GM23338 (cell line): ENCODE results near the gene SPIRE2. TPM values are rescaled to one million over a fixed set of nuclear protein-coding genes. Genes with fewer than 3 reads are reported as not detected.

Experiments used
- ATAC-seq: fragments of 200-7000 bp; cut with Tn5 transposase; 3 replicates; pipeline ENCODE4 v1.9.1; 2020
- DNase-seq: peaks from one replicate; pipeline ENCODE4 v3.0.0-alpha.2; 2015; ENCODE audit warnings: low spot score
- H2AFZ ChIP-seq: fragments of 200-600 bp; sonication (generic); 2 replicates; pipeline ENCODE4 v1.8.0; 2016; ENCODE audit warnings: antibody characterized with exemption, mild to moderate bottlenecking, moderate library complexity
- H3F3A ChIP-seq: fragments of 200-600 bp; sonication (generic); replicated peaks from 2 replicates; pipeline ENCODE4 v1.8.0; 2017; ENCODE audit warnings: antibody characterized with exemption, mixed run types, low read depth
- H3K27ac ChIP-seq: fragments of 200-600 bp; sonication (generic); 2 replicates; pipeline ENCODE4 v1.6.1; 2016; ENCODE audit warnings: low read depth
- H3K27me3 ChIP-seq: fragments of 200-600 bp; sonication (generic); 2 replicates; pipeline ENCODE4 v1.8.0; 2016; ENCODE audit warnings: mild to moderate bottlenecking, mixed run types, moderate library complexity; ENCODE audit not compliant: insufficient read depth
- H3K36me3 ChIP-seq: fragments of 200-600 bp; sonication (generic); 2 replicates; pipeline ENCODE4 v1.8.0; 2016; ENCODE audit warnings: mild to moderate bottlenecking; ENCODE audit not compliant: insufficient read depth
- H3K4me1 ChIP-seq: fragments of 200-600 bp; sonication (generic); 2 replicates; pipeline ENCODE4 v1.8.0; 2016; ENCODE audit warnings: mild to moderate bottlenecking, moderate library complexity; ENCODE audit not compliant: insufficient read depth
- H3K4me2 ChIP-seq: fragments of 200-600 bp; sonication (generic); 2 replicates; pipeline ENCODE4 v1.7.1; 2017; ENCODE audit warnings: mixed run types
- H3K4me3 ChIP-seq: fragments of 200-600 bp; sonication (generic); 2 replicates; pipeline ENCODE4 v1.6.1; 2016; ENCODE audit warnings: mixed run types
- H3K79me2 ChIP-seq: fragments of 200-600 bp; sonication (generic); replicated peaks from 2 replicates; pipeline ENCODE4 v1.8.0; 2017; ENCODE audit warnings: mild to moderate bottlenecking; ENCODE audit not compliant: insufficient read depth
- H3K9me2 ChIP-seq: fragments of 200-600 bp; sonication (generic); 2 replicates; pipeline ENCODE4 v1.8.0; 2017; ENCODE audit not compliant: insufficient read depth
- H4K20me1 ChIP-seq: fragments of 200-600 bp; sonication (generic); replicated peaks from 2 replicates; pipeline ENCODE4 v1.8.0; 2017; ENCODE audit warnings: mild to moderate bottlenecking; ENCODE audit not compliant: insufficient read depth
- H3K27ac Mint-ChIP-seq: 2 replicates; pipeline ENCODE4 v1.8.0; 2020; ENCODE audit warnings: inconsistent platforms, mild to moderate bottlenecking, moderate library complexity, mixed read lengths
- H3K27me3 Mint-ChIP-seq: 3 replicates; pipeline ENCODE4 v1.8.0; 2022; ENCODE audit warnings: low read depth, mild to moderate bottlenecking, moderate library complexity, mixed read lengths, inconsistent platforms; ENCODE audit not compliant: insufficient read depth, poor library complexity
- H3K36me3 Mint-ChIP-seq: 3 replicates; pipeline ENCODE4 v1.8.0; 2021; ENCODE audit warnings: low read depth, mild to moderate bottlenecking, inconsistent platforms, moderate library complexity, mixed read lengths
- H3K4me1 Mint-ChIP-seq: 3 replicates; pipeline ENCODE4 v1.8.0; 2020; ENCODE audit warnings: mild to moderate bottlenecking, inconsistent platforms, mixed read lengths
- H3K4me3 Mint-ChIP-seq: 3 replicates; pipeline ENCODE4 v1.8.0; 2021; ENCODE audit warnings: moderate library complexity, mild to moderate bottlenecking, inconsistent platforms, mixed read lengths
- H3K9me3 Mint-ChIP-seq: 3 replicates; pipeline ENCODE4 v1.8.0; 2020; ENCODE audit warnings: moderate library complexity, mild to moderate bottlenecking, inconsistent platforms, mixed read lengths
- JUNB ChIP-seq: IDR thresholded peaks from one replicate; pipeline ENCODE4 v1.6.1; 2016; ENCODE audit warnings: antibody characterized with exemption; ENCODE audit not compliant: unreplicated experiment
- REST ChIP-seq: IDR thresholded peaks from one replicate; pipeline ENCODE4 v1.6.1; 2018; ENCODE audit warnings: antibody characterized with exemption; ENCODE audit not compliant: unreplicated experiment
- ZNF114 ChIP-seq: fragments of 250-450 bp; sonication (Bioruptor Pico); IDR thresholded peaks from 2 replicates; pipeline ENCODE4 v1.5.0; 2020; ENCODE audit warnings: mild to moderate bottlenecking, moderate library complexity
- ZNF331 ChIP-seq: fragments of 250-450 bp; sonication (Bioruptor Pico); IDR thresholded peaks from 2 replicates; pipeline ENCODE4 v1.5.0; 2020; ENCODE audit warnings: low read depth, mild to moderate bottlenecking, moderate library complexity
- polyA plus RNA-seq: library from polyadenylated mRNA; unstranded; fragments of >200 nt; fragmentation: Nextera tagmentation; extraction: Ambion mirVana; gene quantifications from 2 replicates; pipeline ENCODE4 v1.2.1, GENCODE V29; 2016
- total RNA-seq: library from RNA; depleted of rRNA; stranded (reverse); fragments of >200 nt; shearing (Covaris generic); gene quantifications from 2 replicates; pipeline ENCODE4 v1.2.3, GENCODE V29; 2014
- TF ChIP-seq, protein P1 (sequence below), 2 experiments: fragments of 200-600 bp in 1 of 2; sonication (generic) in 1 of 2; conservative IDR thresholded peaks; 2 replicates each; pipeline versions ENCODE4 v1.5.1 to v1.6.1; 2016 to 2017; ENCODE audit warnings: antibody characterized with exemption in 2 of 2, low read depth in 2 of 2, mild to moderate bottlenecking in 2 of 2, moderate library complexity in 1 of 2

Gene SPIRE2
- total and polyA plus RNA-seq, 2 experiments from 2014 or later: 5.0 to 15.2 TPM

DNA sequence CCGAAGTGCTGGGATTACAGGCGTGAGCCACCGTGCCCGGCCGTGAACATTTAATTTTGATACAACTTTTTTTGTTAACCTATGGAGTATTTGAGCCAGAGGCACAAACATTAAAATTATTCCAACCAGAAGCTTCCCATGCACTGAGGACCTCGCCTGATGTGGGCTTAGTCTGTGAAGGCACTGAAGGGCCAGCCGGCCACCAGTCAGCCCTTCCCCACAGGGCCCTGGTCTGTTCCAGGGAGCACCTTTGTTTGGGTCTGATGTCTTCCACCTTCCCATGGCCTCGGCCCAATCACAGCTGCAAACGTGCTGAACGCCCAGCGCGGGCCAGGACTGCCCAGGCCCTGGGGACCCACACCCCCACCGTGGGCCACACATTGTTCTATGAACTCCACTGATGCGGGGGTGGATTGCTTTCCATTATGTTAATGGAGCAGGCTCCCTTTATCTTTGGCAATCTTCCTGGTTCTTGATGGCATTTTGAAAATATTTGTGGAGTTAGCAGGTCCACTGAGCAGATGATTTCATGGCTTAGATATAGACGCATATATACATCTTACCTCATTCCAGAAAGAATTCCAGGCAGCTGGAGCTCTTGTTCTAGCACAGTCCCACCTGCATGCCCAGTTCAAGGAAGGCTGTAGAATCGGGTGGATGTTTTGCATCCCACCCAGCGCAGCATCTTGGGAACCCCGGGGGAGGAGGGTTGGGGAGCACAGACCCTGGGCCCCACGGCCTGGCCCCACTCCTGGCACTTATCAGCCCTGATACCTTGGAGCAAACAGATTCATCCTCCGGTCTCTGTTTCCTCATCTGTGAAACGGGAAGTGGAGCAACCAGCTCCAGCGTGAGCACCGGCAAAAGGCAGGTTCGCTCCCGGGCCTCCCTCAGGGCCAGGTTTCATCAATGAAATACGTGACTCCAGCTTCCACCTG lies 14.5 kb downstream of the SPIRE2 start:
- ATAC-seq (peak; percentile 20; the same call in 1 of the 3 replicates), DNase-seq (no peak)
- no peaks in the 10 kb centered on the region for H3F3A ChIP-seq

GRCh38 chr16:89843409-89844350 lies 15.4 kb downstream of the SPIRE2 start:
- Histone ChIP-seq H2AFZ (no peak overlapping the region), H3K4me3 (no peak overlapping the region), H3K4me2 (no peak overlapping the region), H3K4me1 (no peaks in the 10 kb centered on the region), H3K79me2 (no peaks in the 10 kb centered on the region), H3F3A (no peaks in the 10 kb centered on the region), H3K9me2 (no peaks in the 10 kb centered on the region), H4K20me1 (no peaks in the 10 kb centered on the region), H3K27me3 (no peaks in the 10 kb centered on the region), H3K27ac (no peak overlapping the region), H3K36me3 (no peaks in the 10 kb centered on the region)
- peaks cover 4% of the 10 kb centered on the region; the same call in 1 of the 3 replicates for H3K36me3 Mint-ChIP-seq
- H3K27me3 Mint-ChIP-seq: peaks cover 5% of the 10 kb centered on the region
- H3K27ac Mint-ChIP-seq: no peak overlapping the region
- no peaks in the 10 kb centered on the region for H3K9me3 Mint-ChIP-seq
- H3K4me1 Mint-ChIP-seq: peaks cover 10% of the 10 kb centered on the region
- no peak for ATAC-seq
- no peak for DNase-seq
- H3K4me3 Mint-ChIP-seq: no peak overlapping the region
- TF ChIP-seq, protein P1, sequence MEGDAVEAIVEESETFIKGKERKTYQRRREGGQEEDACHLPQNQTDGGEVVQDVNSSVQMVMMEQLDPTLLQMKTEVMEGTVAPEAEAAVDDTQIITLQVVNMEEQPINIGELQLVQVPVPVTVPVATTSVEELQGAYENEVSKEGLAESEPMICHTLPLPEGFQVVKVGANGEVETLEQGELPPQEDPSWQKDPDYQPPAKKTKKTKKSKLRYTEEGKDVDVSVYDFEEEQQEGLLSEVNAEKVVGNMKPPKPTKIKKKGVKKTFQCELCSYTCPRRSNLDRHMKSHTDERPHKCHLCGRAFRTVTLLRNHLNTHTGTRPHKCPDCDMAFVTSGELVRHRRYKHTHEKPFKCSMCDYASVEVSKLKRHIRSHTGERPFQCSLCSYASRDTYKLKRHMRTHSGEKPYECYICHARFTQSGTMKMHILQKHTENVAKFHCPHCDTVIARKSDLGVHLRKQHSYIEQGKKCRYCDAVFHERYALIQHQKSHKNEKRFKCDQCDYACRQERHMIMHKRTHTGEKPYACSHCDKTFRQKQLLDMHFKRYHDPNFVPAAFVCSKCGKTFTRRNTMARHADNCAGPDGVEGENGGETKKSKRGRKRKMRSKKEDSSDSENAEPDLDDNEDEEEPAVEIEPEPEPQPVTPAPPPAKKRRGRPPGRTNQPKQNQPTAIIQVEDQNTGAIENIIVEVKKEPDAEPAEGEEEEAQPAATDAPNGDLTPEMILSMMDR (conservative IDR thresholded peaks at IDR 0.05; ENCODE audit: low read depth in 2 of 2): no peak

More for the DNA sequence above, 14.5 kb downstream of the SPIRE2 start:
- no peak overlapping the region for H2AFZ ChIP-seq
- Mint-ChIP-seq H3K4me3 (no peak overlapping the region), H3K4me1 (peaks cover 13% of the 10 kb centered on the region), H3K27ac (no peak overlapping the region), H3K27me3 (peaks cover 7% of the 10 kb centered on the region), H3K36me3 (peaks cover 4% of the 10 kb centered on the region; the same call in 1 of the 3 replicates), H3K9me3 (no peaks in the 10 kb centered on the region)
- H3K4me1 ChIP-seq: no peaks in the 10 kb centered on the region
- 0 out of 2 replicates have a peak overlapping the region, but pooled peaks have one; percentile 26 for H3K27ac ChIP-seq
- no peak overlapping the region for H3K4me2 ChIP-seq
- no peak overlapping the region for H3K4me3 ChIP-seq
- no peak for TF ChIP-seq REST
- no peak for TF ChIP-seq ZNF114 (CRISPR knock-in tag)
- no peak for TF ChIP-seq ZNF331 (CRISPR knock-in tag)
- no peak for TF ChIP-seq JUNB
- H4K20me1 ChIP-seq: 0 out of 2 replicates have a peak, but pooled peaks cover 4% of the 10 kb centered on the region
- no peaks in the 10 kb centered on the region for H3K79me2 ChIP-seq
- H3K9me2 ChIP-seq: no peaks in the 10 kb centered on the region
- no peaks in the 10 kb centered on the region for H3K36me3 ChIP-seq
- H3K27me3 ChIP-seq: no peaks in the 10 kb centered on the region
